Superior temporal gyrus (tissue), 1 donor: Measurements from ENCODE around the gene LYL1.
A peak's percentile ranks its signal among the peaks of the same experiment; 100 is the strongest.

Experiments used
- DNase-seq: peaks from one replicate; pipeline ENCODE4 v3.0.0-alpha.2; 2016; ENCODE audit errors: extremely low spot score

LYL1 gene

GRCh38 chr19:13092606-13093235, 9.9 kb downstream of the LYL1 start:
- DNase-seq: peak; percentile 16

DNA sequence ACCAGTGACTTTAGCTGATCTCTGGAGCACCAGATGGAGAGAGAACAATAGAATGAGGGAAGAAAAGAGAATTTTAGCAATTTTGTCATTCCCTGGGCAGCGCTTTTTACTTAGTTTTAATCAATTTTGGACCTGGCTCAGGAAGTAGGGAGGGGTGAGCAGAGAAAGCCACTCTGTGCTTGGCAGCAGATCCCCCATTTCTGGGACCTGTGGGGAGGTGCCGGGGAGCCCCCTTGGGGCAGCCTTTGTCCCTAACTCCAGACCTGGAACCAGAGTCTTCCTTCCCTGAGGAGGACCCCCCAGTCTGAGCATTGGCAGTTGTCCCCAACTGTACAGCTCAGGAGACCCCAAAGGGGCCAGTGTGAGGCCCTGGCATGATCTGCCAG, 10.5 kb downstream of the LYL1 start:
- peak; percentile 14 for DNase-seq

- DNase-seq: peak; percentile 67
Measured at GRCh38 chr19:13091400-13092157, 11.1 kb downstream of the LYL1 start.

DNA sequence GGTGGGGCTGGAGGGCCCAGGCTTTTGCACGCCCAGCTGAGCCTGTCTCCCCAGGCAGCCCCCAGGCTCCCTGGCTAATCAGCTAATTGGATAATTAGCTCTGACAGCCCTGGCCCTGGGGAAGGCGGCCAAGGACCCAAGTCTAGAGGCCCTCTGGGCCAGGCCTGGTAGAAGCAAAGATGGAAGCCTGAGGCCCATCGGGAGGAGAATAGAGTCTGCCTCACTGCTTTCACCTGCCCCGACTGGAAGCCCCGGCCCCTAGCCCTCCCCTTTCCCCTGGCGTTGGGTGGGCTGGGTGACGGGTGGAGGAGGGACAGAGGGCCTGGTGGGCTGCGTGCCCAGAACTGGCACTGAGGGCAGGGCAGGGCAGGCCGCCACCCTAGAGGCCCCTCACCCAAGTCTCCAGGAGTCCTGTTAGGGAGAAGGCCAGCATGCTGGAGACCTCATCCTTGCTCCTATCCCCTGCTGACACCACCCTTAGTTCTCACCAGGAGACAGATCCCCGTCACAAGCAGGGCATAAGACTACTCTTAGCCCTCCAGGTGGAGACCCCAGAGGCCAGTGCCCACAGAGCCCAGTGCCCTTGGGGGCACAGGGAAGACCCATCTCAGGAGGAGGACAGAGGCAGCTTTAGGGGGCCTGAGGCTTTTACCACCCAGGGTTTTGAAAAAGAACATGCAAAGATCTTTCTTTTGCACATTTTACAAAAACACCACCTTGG, 12.0 kb downstream of the LYL1 start:
- peak; percentile 3 for DNase-seq

- DNase-seq: peak; percentile 4
Measured at GRCh38 chr19:13089857-13090507, 12.7 kb downstream of the LYL1 start.

- DNase-seq: peak; percentile 5
Measured at GRCh38 chr19:13089139-13089856, 13.4 kb downstream of the LYL1 start.

DNA sequence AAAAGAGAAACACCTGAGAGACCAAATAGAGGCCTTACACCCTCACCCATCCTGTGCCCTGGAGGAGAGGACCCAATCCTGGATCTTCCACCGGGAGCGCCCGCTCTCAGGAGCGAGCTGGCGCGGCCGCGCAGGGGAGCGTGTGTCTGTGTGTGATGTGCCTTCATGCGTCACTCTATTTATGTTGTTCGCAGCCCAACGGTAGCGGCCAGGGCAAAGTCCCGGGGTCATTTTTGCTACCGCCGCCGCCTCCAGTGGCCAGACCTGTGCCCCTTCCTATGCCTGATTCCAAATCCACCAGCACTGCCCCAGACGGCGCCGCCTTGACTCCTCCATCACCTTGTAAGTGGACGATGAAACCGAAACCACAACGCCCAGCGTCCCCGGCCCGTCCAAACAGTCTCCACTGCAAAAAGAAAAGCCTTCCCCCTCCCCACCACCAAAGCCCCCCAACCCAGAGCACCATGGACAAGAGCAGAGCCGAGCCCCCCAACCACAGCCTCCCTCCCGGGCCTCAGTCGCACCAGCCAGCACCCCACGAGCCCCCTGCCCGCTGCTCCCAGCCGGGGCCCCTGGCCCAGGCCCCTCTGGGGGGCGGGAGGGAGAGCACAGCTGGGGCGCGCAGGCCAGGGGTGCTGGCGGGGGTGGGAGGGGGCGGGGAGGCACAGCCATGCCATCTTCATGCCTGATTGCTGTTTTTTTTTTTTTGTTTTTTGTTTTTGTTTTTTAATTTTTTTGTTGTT, 14.7 kb downstream of the LYL1 start:
- peak; percentile 6 for DNase-seq

DNA sequence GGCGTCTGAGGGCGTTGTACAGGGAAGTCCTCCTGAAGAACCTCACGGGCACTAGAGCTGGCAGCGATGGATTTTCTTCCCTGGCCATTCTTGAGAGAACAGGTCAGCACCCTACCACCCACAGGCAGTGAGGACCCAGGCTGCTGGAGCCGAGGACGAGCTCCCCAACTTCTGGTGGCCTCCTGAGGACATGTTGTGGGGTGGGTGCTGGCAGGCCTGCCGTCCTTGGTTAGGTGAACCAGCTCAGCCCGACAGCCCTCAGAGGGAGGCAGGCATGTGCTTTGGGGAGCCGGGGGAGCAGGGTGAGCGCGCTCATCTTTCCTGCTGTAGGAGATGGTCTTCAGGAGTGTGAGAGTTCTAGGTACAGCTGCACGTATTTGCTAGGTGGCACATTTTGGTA, 15.4 kb downstream of the LYL1 start:
- peak; percentile 8 for DNase-seq

- no peak for DNase-seq
Measured at GRCh38 chr19:13086341-13086740, 16.3 kb downstream of the LYL1 start.

DNA sequence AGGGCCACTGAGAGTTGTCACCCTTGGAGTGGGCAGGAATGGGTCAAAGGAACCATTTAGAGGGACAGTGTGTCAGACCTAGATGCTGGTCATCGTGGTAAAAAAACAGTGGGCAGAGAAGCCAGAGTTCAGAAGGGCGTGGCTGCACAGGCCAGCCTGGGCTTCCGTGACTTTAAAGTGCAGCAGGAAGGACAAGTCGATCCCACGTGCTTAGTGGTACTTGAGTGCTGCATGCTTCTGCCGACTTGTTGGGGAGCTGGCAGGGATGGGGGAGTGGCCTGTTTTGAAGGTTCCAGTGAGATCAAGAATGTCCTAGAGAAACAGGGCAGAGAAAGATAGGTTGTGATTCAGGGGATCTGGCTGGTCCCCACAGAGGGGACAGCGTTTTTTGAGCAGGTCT, 17.0 kb downstream of the LYL1 start:
- peak; percentile 12 for DNase-seq

- DNase-seq: no peak
Measured at GRCh38 chr19:13083627-13084026, 19.0 kb downstream of the LYL1 start.

DNA sequence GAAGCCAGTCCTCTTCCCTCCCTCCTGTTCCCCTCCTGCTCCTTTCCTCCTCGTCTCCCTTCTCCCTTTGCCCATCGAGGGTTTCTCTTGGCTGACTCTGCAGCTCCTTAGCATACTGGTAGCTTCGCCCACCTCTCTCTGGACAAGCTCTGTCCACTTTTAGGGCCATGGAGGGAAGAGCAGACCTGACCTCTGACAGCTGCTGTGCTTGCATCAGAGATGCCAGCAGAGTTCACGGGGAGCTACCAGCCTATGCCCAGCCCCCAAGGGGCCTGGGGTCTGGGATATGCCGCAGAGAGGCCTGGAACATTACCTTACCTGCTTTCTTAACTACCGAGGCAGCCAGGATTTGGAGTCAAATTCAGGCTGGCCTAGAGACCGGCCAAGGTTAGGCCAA, 19.7 kb downstream of the LYL1 start:
- DNase-seq: no peak

DNA sequence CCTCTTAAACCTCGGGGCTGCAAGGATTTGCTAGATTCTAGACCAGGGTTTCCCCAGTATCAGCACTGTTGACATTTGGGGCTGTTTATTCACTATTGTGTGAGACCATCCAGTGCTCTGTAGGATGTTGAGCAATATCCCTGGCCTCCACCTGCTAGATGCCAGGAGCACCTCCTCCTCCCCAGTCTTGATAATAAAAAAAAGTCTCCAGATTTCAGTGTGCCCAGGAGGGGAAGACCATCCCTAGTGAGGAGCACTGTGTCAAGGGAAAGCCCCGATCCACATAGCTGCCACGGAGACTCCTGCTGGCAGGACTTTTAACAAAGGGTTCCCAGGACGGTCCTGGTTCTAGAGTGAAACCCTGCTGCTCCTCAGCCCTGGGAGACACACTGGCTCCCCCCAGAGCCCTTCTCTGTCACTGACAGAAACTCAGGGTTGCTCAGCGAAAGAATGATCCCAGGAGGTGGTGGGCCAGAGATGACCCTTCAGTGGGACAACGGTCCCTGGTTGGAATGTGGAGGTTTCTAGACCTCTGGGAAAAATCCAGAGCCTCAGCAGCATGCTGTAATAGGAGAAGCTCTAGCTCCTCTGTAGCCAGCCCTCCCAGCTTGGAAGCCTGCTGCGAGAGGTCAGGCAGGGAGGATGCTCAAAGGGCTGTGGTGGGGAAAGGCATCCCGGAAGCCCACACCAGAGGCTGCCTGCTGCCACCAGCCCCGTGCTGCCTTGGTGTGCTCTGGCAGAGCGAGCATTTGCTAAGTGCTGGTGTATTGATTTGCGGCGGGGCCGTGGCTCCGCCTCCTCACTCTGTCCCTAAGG, 20.3 kb downstream of the LYL1 start:
- no peak for DNase-seq

- no peak for DNase-seq
Measured at GRCh38 chr19:13079542-13079986, 23.1 kb downstream of the LYL1 start.

DNA sequence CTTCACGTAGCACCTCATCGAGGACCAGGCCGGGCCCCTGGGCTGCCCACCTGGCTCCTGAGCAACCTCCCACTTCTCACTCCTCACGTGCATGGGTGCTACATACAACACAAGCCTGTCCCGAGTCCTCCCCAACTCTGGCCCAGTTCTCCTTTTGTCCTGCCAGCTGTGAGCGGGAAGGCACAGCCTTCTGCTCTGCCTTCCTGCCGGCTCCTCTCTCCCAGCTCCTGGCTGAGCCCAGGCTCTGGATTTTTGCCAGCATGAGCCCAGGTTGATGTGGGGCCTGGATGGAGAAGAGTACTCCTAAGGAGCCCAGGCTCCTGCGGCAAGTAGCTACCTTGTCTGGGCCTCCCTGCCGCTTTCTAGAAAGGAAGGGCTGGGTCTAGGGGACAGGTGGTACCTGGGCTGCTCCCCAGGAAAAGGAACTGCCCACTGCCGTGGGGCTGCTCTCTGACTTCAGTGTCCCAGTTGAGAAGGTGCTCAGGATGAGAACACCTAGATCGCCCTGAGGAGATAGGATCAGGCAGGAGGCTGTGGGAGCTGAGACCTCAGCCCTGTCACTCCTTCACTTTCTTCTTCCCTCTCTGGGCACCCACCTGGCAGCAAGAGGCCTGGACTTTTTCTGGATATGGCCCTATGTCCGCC, 23.6 kb downstream of the LYL1 start:
- DNase-seq: no peak

- no peak for DNase-seq
Measured at GRCh38 chr19:13078381-13078780, 24.3 kb downstream of the LYL1 start.

GRCh38 chr19:13077240-13077639, 25.4 kb downstream of the LYL1 start:
- peak; percentile 81 for DNase-seq

DNA sequence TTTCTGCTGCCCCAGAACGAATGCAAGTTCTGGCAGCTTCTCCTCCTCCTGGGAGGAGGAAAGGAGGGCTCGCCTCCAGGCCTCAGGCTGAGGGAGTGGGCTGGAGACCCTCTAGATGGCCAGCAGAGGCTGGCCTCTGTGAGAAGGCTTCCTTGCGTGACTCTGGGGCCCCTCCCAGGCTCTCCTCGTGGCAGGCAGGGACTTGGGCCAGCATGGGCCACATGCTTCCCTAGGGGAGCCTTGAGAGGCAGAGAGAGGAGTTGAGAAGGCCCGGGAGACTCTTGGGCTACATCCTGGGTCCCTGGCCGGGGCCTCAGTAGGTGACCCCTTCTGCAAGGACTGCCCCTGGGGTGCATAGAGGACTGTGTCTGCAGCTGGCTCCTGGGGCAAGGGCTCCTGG, 25.9 kb downstream of the LYL1 start:
- no peak for DNase-seq

DNA sequence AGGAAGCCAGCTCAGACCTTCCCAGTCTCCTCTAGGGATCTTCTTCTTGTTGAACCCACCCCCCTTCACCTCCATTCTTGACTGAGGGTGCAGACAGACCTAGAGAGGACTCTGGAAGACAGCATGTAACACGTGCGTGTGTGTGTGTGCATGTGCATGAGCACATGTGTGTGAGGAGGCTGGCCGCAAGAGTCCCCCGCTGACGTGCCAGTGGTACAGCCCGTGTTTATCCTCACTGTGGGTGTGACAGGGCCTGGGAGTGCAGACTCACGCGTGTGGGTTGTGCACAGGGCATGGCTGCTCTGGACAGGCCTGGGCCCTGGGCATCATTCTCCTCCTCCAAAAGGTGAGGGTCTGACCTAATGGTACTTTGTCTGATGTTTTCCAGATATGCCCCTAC, 26.3 kb downstream of the LYL1 start:
- DNase-seq: no peak

DNA sequence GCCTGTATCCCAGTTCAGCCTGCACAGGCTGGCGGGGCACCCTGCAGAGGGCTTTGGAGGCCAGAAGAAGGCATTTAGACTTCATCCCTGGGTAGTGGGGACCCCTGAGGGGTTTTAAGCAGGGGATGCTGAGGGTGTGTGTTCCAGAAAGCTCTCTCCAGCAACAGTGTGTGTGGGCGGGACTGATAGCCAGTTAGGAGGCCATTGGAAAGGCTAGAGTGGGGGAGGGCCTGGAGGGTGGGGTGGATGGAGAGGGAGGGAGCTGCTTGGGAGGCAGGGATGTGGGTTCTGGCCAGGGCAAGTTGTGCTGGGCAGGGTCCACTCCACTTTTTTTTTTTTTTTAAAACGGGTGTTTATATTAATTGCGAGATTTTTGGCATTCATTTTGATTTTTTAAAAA, 28.3 kb downstream of the LYL1 start:
- DNase-seq: no peak
